Mesendoderm (in vitro differentiated cells): ENCODE results near the gene DOP1B.

Experiments
- DNase-seq: peaks from one replicate; pipeline ENCODE4 v3.0.0; 2013
- H2AK5ac ChIP-seq: 2 replicates; pipeline ENCODE4 v1.6.1; 2013; ENCODE audit warnings: low read length, inconsistent platforms
- H2BK120ac ChIP-seq: 2 replicates; pipeline ENCODE4 v1.6.1; 2013; ENCODE audit warnings: low read depth, mild to moderate bottlenecking, low read length, moderate library complexity, mixed read lengths
- H2BK15ac ChIP-seq: replicated peaks from 2 replicates; pipeline ENCODE4 v1.6.1; 2013; ENCODE audit warnings: low read depth, mild to moderate bottlenecking, moderate library complexity
- H2BK5ac ChIP-seq: 2 replicates; pipeline ENCODE4 v1.6.1; 2013; ENCODE audit warnings: low read length, inconsistent platforms
- H3K18ac ChIP-seq: 2 replicates; pipeline ENCODE4 v1.6.1; 2013; ENCODE audit warnings: mild to moderate bottlenecking, low read length, mixed read lengths
- H3K23ac ChIP-seq: one replicate; pipeline ENCODE4 v1.6.1; 2013; ENCODE audit warnings: low read length
- H3K27ac ChIP-seq: 2 replicates; pipeline ENCODE4 v1.5.1; 2013; ENCODE audit warnings: low read depth, mild to moderate bottlenecking, inconsistent platforms, low read length, moderate library complexity
- H3K27me3 ChIP-seq: 2 replicates; pipeline ENCODE4 v1.6.1; 2013; ENCODE audit warnings: low read length, control low read depth, mild to moderate bottlenecking, inconsistent platforms; ENCODE audit not compliant: insufficient read depth, poor library complexity
- H3K36me3 ChIP-seq: 2 replicates; pipeline ENCODE4 v1.6.1; 2013; ENCODE audit warnings: low read length, inconsistent platforms; ENCODE audit not compliant: control insufficient read depth, insufficient read depth
- H3K4ac ChIP-seq: one replicate; pipeline ENCODE4 v1.6.1; 2013; ENCODE audit warnings: low read depth, mild to moderate bottlenecking, low read length, moderate library complexity
- H3K4me1 ChIP-seq: 2 replicates; pipeline ENCODE4 v1.6.1; 2013; ENCODE audit warnings: low read depth, low read length, inconsistent platforms; ENCODE audit not compliant: control insufficient read depth
- H3K4me2 ChIP-seq: 2 replicates; pipeline ENCODE4 v1.6.1; 2013; ENCODE audit warnings: low read length
- H3K4me3 ChIP-seq: 2 replicates; pipeline ENCODE4 v1.5.1; 2013; ENCODE audit warnings: mild to moderate bottlenecking, low read length
- H3K56ac ChIP-seq: one replicate; pipeline ENCODE4 v1.6.1; 2013; ENCODE audit warnings: low read length
- H3K79me1 ChIP-seq: 2 replicates; pipeline ENCODE4 v1.6.1; 2013; ENCODE audit warnings: low read length, inconsistent platforms
- H3K79me2 ChIP-seq: 2 replicates; pipeline ENCODE4 v1.6.1; 2013; ENCODE audit warnings: mild to moderate bottlenecking, low read length; ENCODE audit not compliant: control insufficient read depth, insufficient read depth
- H3K9ac ChIP-seq: 2 replicates; pipeline ENCODE4 v1.6.1; 2013; ENCODE audit warnings: low read length, inconsistent platforms
- H4K5ac ChIP-seq: one replicate; pipeline ENCODE4 v1.6.1; 2013; ENCODE audit warnings: low read length
- H4K8ac ChIP-seq: one replicate; pipeline ENCODE4 v1.6.1; 2013; ENCODE audit warnings: low read depth, mild to moderate bottlenecking, control low read depth, low read length, moderate library complexity
- WGBS: extraction: QIAGEN DNeasy Blood & Tissue Kit; methylation state at CpG from one replicate; pipeline ENCODE4 v1.1.7; 2013; ENCODE audit warnings: low lambda C conversion rate, missing lambda C conversion rate; ENCODE audit not compliant: insufficient coverage; ENCODE audit errors: extremely low coverage; 5-methylcytosine and 5-hydroxymethylcytosine counted together

The DOP1B gene

DNA sequence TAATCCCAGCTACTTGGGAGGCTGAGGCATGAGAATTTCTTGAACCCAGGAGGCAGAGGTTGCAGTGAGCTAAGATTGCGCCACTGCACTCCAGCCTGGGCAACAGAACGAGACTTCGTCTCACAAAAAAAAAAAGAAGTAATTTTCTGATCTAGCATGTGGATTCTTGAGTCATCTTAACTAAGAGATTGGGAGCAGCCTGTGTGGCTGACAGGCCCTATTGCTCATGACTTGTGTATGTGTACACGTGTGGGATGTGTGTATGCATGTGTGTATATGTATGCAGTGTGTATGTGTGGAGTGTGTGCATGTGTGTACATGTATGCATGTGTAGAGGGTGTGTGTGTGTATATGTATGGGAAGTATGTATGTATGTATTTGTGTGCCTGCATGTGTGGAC lies 29.5 kb downstream of the DOP1B start:
- Histone ChIP-seq H3K4me2 (no peak overlapping the region), H2BK120ac (no peak overlapping the region), H3K4me3 (no peak overlapping the region), H3K27me3 (no peaks in the 10 kb centered on the region), H2BK5ac (no peak overlapping the region), H3K9ac (no peak overlapping the region), H4K5ac (no peak overlapping the region), H3K27ac (no peak overlapping the region), H3K79me2 (no peaks in the 10 kb centered on the region), H3K4ac (no peak overlapping the region), H3K36me3 (no peaks in the 10 kb centered on the region), H2BK15ac (no peak overlapping the region), H4K8ac (no peak overlapping the region), H3K56ac (no peak overlapping the region), H3K79me1 (no peaks in the 10 kb centered on the region), H3K23ac (no peak overlapping the region), H2AK5ac (no peak overlapping the region), H3K18ac (no peak overlapping the region), H3K4me1 (no peaks in the 10 kb centered on the region)
- no peak for DNase-seq
- WGBS, result no CpG with 5 or more reads among the region's 4 CpGs

DNA sequence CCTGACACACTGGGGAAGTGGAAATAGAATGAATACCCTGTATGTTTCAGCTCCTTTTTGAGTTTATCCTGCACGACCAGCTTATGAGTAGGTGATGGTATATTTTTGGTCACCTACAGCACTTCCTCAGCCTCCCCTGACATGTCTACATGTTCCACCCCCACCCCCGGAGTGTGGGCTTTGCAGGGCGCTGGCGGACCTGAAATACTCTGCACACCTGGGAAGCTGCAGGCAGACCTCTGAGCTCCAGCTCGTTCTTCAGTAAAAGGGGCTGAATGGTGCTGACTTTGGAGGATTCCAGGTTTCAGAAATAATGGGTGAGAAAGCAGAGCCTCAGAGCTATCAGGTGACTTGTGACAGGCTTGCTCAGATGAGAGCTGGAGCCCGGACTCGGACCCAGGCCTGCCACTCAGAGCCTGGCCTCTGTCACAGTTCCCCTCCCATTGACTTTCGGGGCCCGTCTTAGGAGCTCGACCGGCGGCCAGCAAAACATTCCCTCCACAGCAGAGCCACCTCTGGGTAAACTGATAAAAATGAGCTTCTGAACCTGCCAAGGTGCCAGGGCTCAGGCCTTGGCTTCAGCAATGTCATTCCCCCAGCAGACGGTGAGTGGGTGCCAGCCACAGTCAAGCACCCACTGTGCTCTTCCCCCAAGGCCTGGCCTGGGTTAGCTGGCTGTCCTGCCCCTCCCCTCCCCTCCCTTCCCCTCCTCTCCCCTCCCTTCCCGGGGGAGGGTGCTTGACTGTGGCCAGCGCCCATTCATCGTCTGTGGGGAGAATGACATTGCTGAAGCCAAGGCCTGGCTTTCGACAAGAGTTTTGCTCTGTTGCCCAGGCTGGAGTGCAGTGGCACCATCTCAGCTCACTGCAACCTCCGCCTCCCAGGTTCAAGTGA lies 30.1 kb downstream of the DOP1B start:
- Histone ChIP-seq H3K4ac (no peak overlapping the region), H3K27me3 (no peaks in the 10 kb centered on the region), H2BK5ac (no peak overlapping the region), H3K79me2 (no peaks in the 10 kb centered on the region), H3K4me3 (no peak overlapping the region), H2AK5ac (no peak overlapping the region), H2BK120ac (no peak overlapping the region), H3K36me3 (no peaks in the 10 kb centered on the region), H3K56ac (no peak overlapping the region), H3K18ac (no peak overlapping the region), H3K27ac (no peak overlapping the region), H3K79me1 (no peaks in the 10 kb centered on the region), H3K4me2 (no peak overlapping the region), H3K9ac (no peak overlapping the region), H4K5ac (no peak overlapping the region), H4K8ac (no peak overlapping the region), H3K23ac (peak overlapping the region; percentile 1), H3K4me1 (no peaks in the 10 kb centered on the region), H2BK15ac (no peak overlapping the region)
- WGBS, result no CpG with 5 or more reads among the region's 18 CpGs
- DNase-seq, result no peak

DNA sequence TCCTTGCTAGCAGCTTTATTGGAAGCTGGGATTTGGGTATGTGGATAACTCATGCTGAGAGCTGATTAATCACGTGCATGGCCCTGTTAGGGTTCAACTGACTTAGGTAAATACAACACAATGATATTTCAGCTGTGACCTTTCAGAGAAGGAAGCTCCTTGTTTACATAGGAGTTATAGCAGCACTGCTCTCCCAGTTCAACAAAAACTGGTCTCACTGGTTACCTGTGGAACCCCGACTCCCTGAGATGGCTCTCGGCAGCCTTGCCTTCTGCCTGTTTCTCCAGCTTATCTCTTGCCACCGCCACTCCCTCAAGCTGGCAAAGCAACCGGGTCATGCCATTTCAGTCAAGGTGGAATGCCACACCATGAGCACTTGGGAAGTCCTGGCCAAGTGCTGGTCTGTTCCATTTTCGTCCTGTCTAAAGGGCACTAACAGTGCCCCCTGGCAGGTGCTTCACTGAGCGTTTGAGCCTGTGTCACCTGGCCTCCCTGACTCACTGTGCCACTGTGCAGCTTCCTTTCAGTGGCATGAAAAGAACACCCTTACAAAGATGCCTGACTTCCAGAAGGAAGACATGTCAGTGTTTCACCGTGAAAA lies 31.6 kb downstream of the DOP1B start:
- Histone ChIP-seq H3K27ac (no peak overlapping the region), H4K5ac (no peak overlapping the region), H3K23ac (no peak overlapping the region), H3K27me3 (no peaks in the 10 kb centered on the region), H3K4me2 (no peak overlapping the region), H2BK5ac (no peak overlapping the region), H2BK15ac (no peak overlapping the region), H2BK120ac (no peak overlapping the region), H3K4ac (no peak overlapping the region), H4K8ac (no peak overlapping the region), H3K79me1 (no peaks in the 10 kb centered on the region), H3K18ac (no peak overlapping the region), H3K36me3 (no peaks in the 10 kb centered on the region), H3K9ac (no peak overlapping the region), H2AK5ac (no peak overlapping the region), H3K4me3 (no peak overlapping the region), H3K56ac (no peak overlapping the region), H3K79me2 (no peaks in the 10 kb centered on the region), H3K4me1 (no peaks in the 10 kb centered on the region)
- no peak for DNase-seq
- no CpG with 5 or more reads among the region's 8 CpGs for WGBS

DNA sequence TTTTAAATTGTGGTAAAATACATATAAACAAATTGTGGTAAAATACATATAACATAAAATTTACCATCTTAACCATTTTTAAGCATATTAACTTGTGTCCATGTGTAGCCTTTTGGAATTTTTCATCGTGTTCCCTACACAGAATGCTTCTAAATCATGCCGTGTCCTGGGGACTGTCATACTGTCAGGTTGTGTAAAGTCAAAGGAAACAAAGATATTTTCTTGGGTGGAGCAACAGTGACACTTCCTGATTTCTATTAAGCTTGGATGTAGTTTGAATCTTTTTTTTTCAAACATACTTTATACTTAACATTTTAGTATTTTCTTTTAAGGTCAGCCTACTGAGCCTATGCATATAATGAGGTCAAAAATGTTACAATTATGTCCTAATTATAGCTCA lies 32.3 kb downstream of the DOP1B start:
- no peak overlapping the region for H3K23ac ChIP-seq
- H3K4me1 ChIP-seq, result no peaks in the 10 kb centered on the region
- H4K8ac ChIP-seq, result no peak overlapping the region
- no peak overlapping the region for H3K4ac ChIP-seq
- no peak overlapping the region for H3K18ac ChIP-seq
- H3K9ac ChIP-seq, result no peak overlapping the region
- H4K5ac ChIP-seq, result no peak overlapping the region
- no peak for DNase-seq
- no peaks in the 10 kb centered on the region for H3K79me2 ChIP-seq
- H3K56ac ChIP-seq, result no peak overlapping the region
- H3K27me3 ChIP-seq, result no peaks in the 10 kb centered on the region
- H3K4me2 ChIP-seq, result no peak overlapping the region
- H2BK15ac ChIP-seq, result no peak overlapping the region
- H3K36me3 ChIP-seq, result no peaks in the 10 kb centered on the region
- H2AK5ac ChIP-seq, result no peak overlapping the region
- no peak overlapping the region for H2BK120ac ChIP-seq
- no peak overlapping the region for H2BK5ac ChIP-seq
- no peak overlapping the region for H3K4me3 ChIP-seq
- no peak overlapping the region for H3K27ac ChIP-seq
- H3K79me1 ChIP-seq, result no peaks in the 10 kb centered on the region
- WGBS, result no CpG with 5 or more reads among the region's 2 CpGs

DNA sequence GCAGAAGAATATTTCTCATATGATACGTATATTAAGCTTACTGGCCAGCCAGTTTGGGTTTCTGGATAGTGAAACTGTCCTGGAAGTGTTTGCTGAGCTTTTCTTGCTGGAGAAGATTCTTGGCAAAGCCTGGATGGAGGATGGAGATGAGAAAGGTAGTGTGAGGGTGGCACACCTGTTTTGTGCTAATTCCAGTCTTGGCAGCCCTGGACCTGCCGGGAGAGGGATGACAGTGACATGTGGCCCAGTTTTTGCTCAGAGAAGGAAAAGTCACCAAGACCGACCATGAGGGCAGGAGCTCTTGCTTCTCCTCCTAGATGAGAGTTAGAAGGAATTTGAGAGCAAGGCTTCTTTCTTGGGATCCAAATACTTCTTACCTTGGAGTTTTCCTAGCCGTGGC lies 34.1 kb downstream of the DOP1B start:
- H3K4ac ChIP-seq, result no peak overlapping the region
- no peak overlapping the region for H2BK5ac ChIP-seq
- H3K79me1 ChIP-seq, result no peaks in the 10 kb centered on the region
- H2BK120ac ChIP-seq, result no peak overlapping the region
- no peak overlapping the region for H2AK5ac ChIP-seq
- no peaks in the 10 kb centered on the region for H3K27me3 ChIP-seq
- H3K4me2 ChIP-seq, result no peak overlapping the region
- no peak overlapping the region for H3K56ac ChIP-seq
- H2BK15ac ChIP-seq, result no peak overlapping the region
- H3K18ac ChIP-seq, result no peak overlapping the region
- H3K9ac ChIP-seq, result no peak overlapping the region
- H3K4me3 ChIP-seq, result no peak overlapping the region
- H4K5ac ChIP-seq, result no peak overlapping the region
- H3K36me3 ChIP-seq, result no peaks in the 10 kb centered on the region
- no peaks in the 10 kb centered on the region for H3K79me2 ChIP-seq
- H4K8ac ChIP-seq, result no peak overlapping the region
- H3K23ac ChIP-seq, result no peak overlapping the region
- DNase-seq, result no peak
- WGBS, result no CpG with 5 or more reads among the region's 4 CpGs
- H3K27ac ChIP-seq, result no peak overlapping the region
- H3K4me1 ChIP-seq, result no peaks in the 10 kb centered on the region
